Endothelial cell of umbilical vein (primary cell): ENCODE results near the gene RNLS.

Experiments
- EZH2 ChIP-seq: IDR thresholded peaks from 2 replicates; pipeline ENCODE4 v1.6.1; 2012; ENCODE audit warnings: borderline replicate concordance, low read depth, mild to moderate bottlenecking, moderate library complexity, low read length, inconsistent platforms; ENCODE audit not compliant: severe bottlenecking
- FOS ChIP-seq: IDR thresholded peaks from 2 replicates; pipeline ENCODE4 v1.6.1; 2011; ENCODE audit warnings: mild to moderate bottlenecking, low read length, moderate library complexity, borderline replicate concordance; ENCODE audit not compliant: insufficient read depth
- POLR2A ChIP-seq: IDR thresholded peaks from 2 replicates; pipeline ENCODE4 v1.6.1; 2012; ENCODE audit warnings: low read depth, mild to moderate bottlenecking, control low read depth, low read length
- POLR2AphosphoS5 ChIP-seq: IDR thresholded peaks from 2 replicates; pipeline ENCODE4 v1.6.1; 2012; ENCODE audit warnings: low read depth, mild to moderate bottlenecking, control low read depth, low read length, moderate library complexity; ENCODE audit not compliant: insufficient read depth
- TF ChIP-seq, protein P1 (sequence below), 2 donors: IDR thresholded peaks; 1 replicate in 1 of 2; 2 replicates in 1 of 2; pipeline ENCODE4 v1.5.1; 2011; ENCODE audit warnings: low read length in 2 of 2, mild to moderate bottlenecking in 2 of 2, moderate library complexity in 2 of 2, control low read depth in 1 of 2, inconsistent platforms in 1 of 2, low read depth in 1 of 2; ENCODE audit not compliant: insufficient read depth in 1 of 2; ENCODE audit errors: extremely low read depth in 1 of 2

- TF ChIP-seq, protein P1, sequence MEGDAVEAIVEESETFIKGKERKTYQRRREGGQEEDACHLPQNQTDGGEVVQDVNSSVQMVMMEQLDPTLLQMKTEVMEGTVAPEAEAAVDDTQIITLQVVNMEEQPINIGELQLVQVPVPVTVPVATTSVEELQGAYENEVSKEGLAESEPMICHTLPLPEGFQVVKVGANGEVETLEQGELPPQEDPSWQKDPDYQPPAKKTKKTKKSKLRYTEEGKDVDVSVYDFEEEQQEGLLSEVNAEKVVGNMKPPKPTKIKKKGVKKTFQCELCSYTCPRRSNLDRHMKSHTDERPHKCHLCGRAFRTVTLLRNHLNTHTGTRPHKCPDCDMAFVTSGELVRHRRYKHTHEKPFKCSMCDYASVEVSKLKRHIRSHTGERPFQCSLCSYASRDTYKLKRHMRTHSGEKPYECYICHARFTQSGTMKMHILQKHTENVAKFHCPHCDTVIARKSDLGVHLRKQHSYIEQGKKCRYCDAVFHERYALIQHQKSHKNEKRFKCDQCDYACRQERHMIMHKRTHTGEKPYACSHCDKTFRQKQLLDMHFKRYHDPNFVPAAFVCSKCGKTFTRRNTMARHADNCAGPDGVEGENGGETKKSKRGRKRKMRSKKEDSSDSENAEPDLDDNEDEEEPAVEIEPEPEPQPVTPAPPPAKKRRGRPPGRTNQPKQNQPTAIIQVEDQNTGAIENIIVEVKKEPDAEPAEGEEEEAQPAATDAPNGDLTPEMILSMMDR (IDR thresholded peaks at IDR 0.05; ENCODE audit: extremely low read depth in 1 of 2, insufficient read depth in 1 of 2, low read depth in 1 of 2, low read length in 2 of 2): no peak
- TF ChIP-seq EZH2: no peak
- no peak for TF ChIP-seq POLR2AphosphoS5
- no peak for TF ChIP-seq POLR2A
- no peak for TF ChIP-seq FOS
These were observed 344.6 kb downstream of the RNLS start for GRCh38 chr10:88238615-88238914.
